ENCODE data around the gene NPRL2. TPM values are rescaled to one million over a fixed set of nuclear protein-coding genes. Genes with fewer than 3 reads are reported as not detected.
A peak's percentile ranks its signal among the peaks of the same experiment; 100 is the strongest.

NPRL2 gene
- total and polyA plus RNA-seq, 9 of the 15 experiments (the other 6 are each of a cell fraction or from before 2014, with no cell fraction given) = 17.4 to 40.4 (median 24.4) TPM

GRCh38 chr3:50302095-50303012 lies 48.2 kb downstream of the NPRL2 start (continued):
- TF ChIP-seq AFF1 (IDR thresholded peaks at IDR 0.05; ENCODE audit: low read depth in 1 of 2, partially characterized antibody in 2 of 2) (no peak), MECOM (CRISPR knock-in tag; IDR thresholded peaks at IDR 0.05) (no peak), ZNF274 (IDR thresholded peaks at IDR 0.05; ENCODE audit: borderline replicate concordance, low read depth, low read length) (no peak), ZNF384 (IDR thresholded peaks at IDR 0.05; ENCODE audit: low read depth, low read length) (no peak)

GRCh38 chr3:50300681-50301254 lies 49.8 kb downstream of the NPRL2 start:
- peak overlapping the region; percentile 87 to 94 for H3K9ac ChIP-seq (ENCODE audit: insufficient read depth in 1 of 2, low read depth in 2 of 2, low read length in 2 of 2)
- ChIA-PET POLR2A (no interaction called here), CTCF (ENCODE audit: low intra/inter-chr PET ratio) (no interaction called here)
- peak; percentile 23 for FAIRE-seq
- peaks cover 25 to 62% of the 10 kb centered on the region in 2 experiments; a peak in 4 of 5 replicates for H3K4me1 ChIP-seq (replicated peaks in 1 of 2; ENCODE audit: control insufficient read depth in 2 of 2, insufficient read depth in 2 of 2, low read length in 2 of 2)
- H2AFZ ChIP-seq (ENCODE audit: low read depth, low read length) = no peak overlapping the region
- peaks cover 19% of the 10 kb centered on the region; the same call in 2 of the 3 replicates for H3K36me3 ChIP-seq (ENCODE audit: control insufficient read depth, insufficient read depth, low read length)
- H3K4me2 ChIP-seq (ENCODE audit: insufficient read depth, low read length) = peak overlapping the region; percentile 94
- no peaks in the 10 kb centered on the region for H3K9me3 ChIP-seq (replicated peaks; ENCODE audit: control insufficient read depth, insufficient read depth, low read depth, low read length)
- peak overlapping the region; percentile 83 for H3K4me3 ChIP-seq
- ATAC-seq = no peak
- in situ Hi-C loops (cut with MboI) = no loop called here
- H3K79me2 ChIP-seq (ENCODE audit: control insufficient read depth, insufficient read depth, low read length) = peaks cover 49% of the 10 kb centered on the region
- peak overlapping the region; percentile 99 for H3K27ac ChIP-seq (ENCODE audit: extremely low read depth, low read depth, low read length)
- no peak for DNase-seq (ENCODE audit: extremely low read depth in 1 of 4, low spot score in 3 of 4)
- intact Hi-C loops (cut with micrococcal nuclease) = no loop called here
- BruUV-seq (replicated peaks) = no TSS peak
- 73% methylated on average over 5 of the region's 6 CpGs for WGBS (ENCODE audit: insufficient coverage, low coverage, missing lambda C conversion rate)
- no peaks in the 10 kb centered on the region for H4K20me1 ChIP-seq (replicated peaks; ENCODE audit: control insufficient read depth, insufficient read depth, low read length)
- no peaks in the 10 kb centered on the region for H3K27me3 ChIP-seq (ENCODE audit: control insufficient read depth in 2 of 2, insufficient read depth in 2 of 2, low read length in 2 of 2)
- no peaks in the 10 kb centered on the region for H3K9me1 ChIP-seq (ENCODE audit: control insufficient read depth, insufficient read depth, low read length)
- TF ChIP-seq HDAC8 (tag; IDR thresholded peaks at IDR 0.05) (no peak), ZNF253 (CRISPR knock-in tag; conservative IDR thresholded peaks at IDR 0.05) (no peak), BCOR (IDR thresholded peaks at IDR 0.05) (no peak), PHF8 (IDR thresholded peaks at IDR 0.05; ENCODE audit: borderline replicate concordance, low read length) (no peak), CHD1 (IDR thresholded peaks at IDR 0.05; ENCODE audit: low read length) (no peak), ZHX1 (conservative IDR thresholded peaks at IDR 0.05; ENCODE audit: low read length) (no peak), SIN3B (IDR thresholded peaks at IDR 0.05; ENCODE audit: low read depth) (no peak), RAD21 (CRISPR knock-in tag; conservative IDR thresholded peaks at IDR 0.05 in 1 of 2, IDR thresholded peaks at IDR 0.05 in 1 of 2) (no peak), ZFP30 (CRISPR knock-in tag; IDR thresholded peaks at IDR 0.05; ENCODE audit: borderline replicate concordance) (no peak)

Measured in K562 (cell line).